Measurements from ENCODE around the gene CYB5D1. TPM values are rescaled to one million over a fixed set of nuclear protein-coding genes. Genes with fewer than 3 reads are reported as not detected.

The CYB5D1 gene
- total and polyA plus RNA-seq, 2 donors (not counting 1 experiment from before 2014, with no cell fraction given): 6.8 to 6.9 TPM

DNA sequence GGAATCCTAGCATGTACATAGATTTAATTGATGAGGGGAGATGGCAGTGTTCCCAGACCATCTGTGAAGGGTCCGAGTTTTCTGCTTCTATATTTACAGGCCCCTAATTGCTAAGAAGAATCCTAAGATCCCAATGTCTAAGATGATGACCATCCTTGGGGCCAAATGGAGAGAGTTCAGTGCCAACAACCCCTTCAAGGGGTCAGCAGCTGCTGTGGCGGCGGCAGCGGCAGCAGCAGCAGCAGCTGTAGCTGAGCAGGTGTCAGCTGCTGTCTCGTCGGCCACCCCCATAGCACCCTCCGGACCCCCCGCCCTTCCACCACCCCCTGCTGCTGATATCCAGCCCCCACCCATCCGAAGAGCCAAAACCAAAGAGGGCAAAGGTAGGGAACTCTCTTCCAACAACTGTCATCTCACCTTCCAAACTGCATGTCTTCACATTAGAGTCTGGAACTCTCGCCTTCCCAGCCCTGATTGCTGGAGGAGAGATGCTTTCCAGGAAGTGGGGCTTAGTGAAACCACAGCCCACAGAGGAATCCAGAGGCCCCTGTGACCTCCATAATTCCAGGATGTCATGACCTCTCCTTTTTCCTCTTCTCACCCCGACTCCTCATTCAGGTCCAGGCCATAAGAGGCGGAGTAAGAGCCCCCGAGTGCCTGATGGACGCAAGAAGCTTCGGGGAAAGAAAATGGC lies 35.5 kb downstream of the CYB5D1 start:
- Histone ChIP-seq H3K4me3 (replicated peaks in 1 of 4; ENCODE audit: control extremely low read depth in 1 of 4, insufficient read depth in 1 of 4, low read depth in 3 of 4, low read length in 4 of 4) (no peak overlapping the region), H3K9ac (ENCODE audit: insufficient read depth, low read length) (no peak overlapping the region), H3K36me3 (ENCODE audit: control insufficient read depth, insufficient read depth, low read length) (peaks cover 26% of the 10 kb centered on the region), H2AFZ (ENCODE audit: low read length) (no peak overlapping the region), H4K20me1 (ENCODE audit: control insufficient read depth, extremely low read depth, insufficient read depth, low read length) (no peaks in the 10 kb centered on the region), H3K4me2 (ENCODE audit: extremely low read depth, insufficient read depth, low read length) (no peak overlapping the region), H3K4me1 (ENCODE audit: control insufficient read depth, extremely low read depth, insufficient read depth, low read length) (peaks cover 9% of the 10 kb centered on the region), H3K9me3 (ENCODE audit: control insufficient read depth, insufficient read depth, low read depth, low read length) (no peaks in the 10 kb centered on the region), H3K79me2 (ENCODE audit: control insufficient read depth, insufficient read depth, low read length) (peaks cover 12% of the 10 kb centered on the region), H3K27me3 (ENCODE audit: control insufficient read depth, insufficient read depth, low read length) (no peaks in the 10 kb centered on the region), H3K27ac (ENCODE audit: insufficient read depth, low read length) (no peak overlapping the region)
- TF ChIP-seq, protein P1, sequence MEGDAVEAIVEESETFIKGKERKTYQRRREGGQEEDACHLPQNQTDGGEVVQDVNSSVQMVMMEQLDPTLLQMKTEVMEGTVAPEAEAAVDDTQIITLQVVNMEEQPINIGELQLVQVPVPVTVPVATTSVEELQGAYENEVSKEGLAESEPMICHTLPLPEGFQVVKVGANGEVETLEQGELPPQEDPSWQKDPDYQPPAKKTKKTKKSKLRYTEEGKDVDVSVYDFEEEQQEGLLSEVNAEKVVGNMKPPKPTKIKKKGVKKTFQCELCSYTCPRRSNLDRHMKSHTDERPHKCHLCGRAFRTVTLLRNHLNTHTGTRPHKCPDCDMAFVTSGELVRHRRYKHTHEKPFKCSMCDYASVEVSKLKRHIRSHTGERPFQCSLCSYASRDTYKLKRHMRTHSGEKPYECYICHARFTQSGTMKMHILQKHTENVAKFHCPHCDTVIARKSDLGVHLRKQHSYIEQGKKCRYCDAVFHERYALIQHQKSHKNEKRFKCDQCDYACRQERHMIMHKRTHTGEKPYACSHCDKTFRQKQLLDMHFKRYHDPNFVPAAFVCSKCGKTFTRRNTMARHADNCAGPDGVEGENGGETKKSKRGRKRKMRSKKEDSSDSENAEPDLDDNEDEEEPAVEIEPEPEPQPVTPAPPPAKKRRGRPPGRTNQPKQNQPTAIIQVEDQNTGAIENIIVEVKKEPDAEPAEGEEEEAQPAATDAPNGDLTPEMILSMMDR (conservative IDR thresholded peaks at IDR 0.05 in 1 of 2, IDR thresholded peaks at IDR 0.05 in 1 of 2; ENCODE audit: low read depth in 1 of 2, low read length in 2 of 2): no peak
- TF ChIP-seq EZH2 (IDR thresholded peaks at IDR 0.05; ENCODE audit: low read length, missing control alignments): no peak
- peak; percentile 8 to 38 for DNase-seq (ENCODE audit: low read depth in 2 of 2)

DNA sequence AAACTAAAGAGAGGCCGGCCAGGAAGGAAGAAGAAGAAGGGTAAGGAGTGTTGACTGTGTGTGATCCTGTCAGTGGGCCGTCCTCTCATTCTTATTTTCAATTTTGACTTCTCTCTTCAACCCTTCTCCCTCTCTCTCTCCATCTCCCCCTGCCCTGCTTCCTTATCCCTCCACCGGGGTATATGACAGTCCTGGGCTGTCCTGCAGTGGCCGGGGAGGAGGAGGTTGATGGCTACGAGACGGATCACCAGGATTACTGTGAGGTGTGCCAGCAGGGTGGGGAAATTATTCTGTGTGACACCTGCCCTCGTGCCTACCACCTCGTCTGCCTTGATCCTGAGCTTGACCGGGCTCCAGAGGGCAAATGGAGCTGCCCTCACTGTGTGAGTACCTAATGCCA lies 36.4 kb downstream of the CYB5D1 start:
- Histone ChIP-seq H3K27me3 (ENCODE audit: control insufficient read depth, insufficient read depth, low read length) (no peaks in the 10 kb centered on the region), H2AFZ (ENCODE audit: low read length) (no peak overlapping the region), H3K27ac (ENCODE audit: insufficient read depth, low read length) (no peak overlapping the region), H3K9ac (ENCODE audit: insufficient read depth, low read length) (no peak overlapping the region), H3K79me2 (ENCODE audit: control insufficient read depth, insufficient read depth, low read length) (peaks cover 7% of the 10 kb centered on the region), H3K9me3 (ENCODE audit: control insufficient read depth, insufficient read depth, low read depth, low read length) (no peaks in the 10 kb centered on the region), H4K20me1 (ENCODE audit: control insufficient read depth, extremely low read depth, insufficient read depth, low read length) (no peaks in the 10 kb centered on the region), H3K4me3 (replicated peaks in 1 of 4; ENCODE audit: control extremely low read depth in 1 of 4, insufficient read depth in 1 of 4, low read depth in 3 of 4, low read length in 4 of 4) (no peak overlapping the region), H3K4me2 (ENCODE audit: extremely low read depth, insufficient read depth, low read length) (no peak overlapping the region), H3K4me1 (ENCODE audit: control insufficient read depth, extremely low read depth, insufficient read depth, low read length) (peaks cover 5% of the 10 kb centered on the region), H3K36me3 (ENCODE audit: control insufficient read depth, insufficient read depth, low read length) (peaks cover 29% of the 10 kb centered on the region)
- no peak for TF ChIP-seq EZH2 (IDR thresholded peaks at IDR 0.05; ENCODE audit: low read length, missing control alignments)
- TF ChIP-seq, protein P1 (conservative IDR thresholded peaks at IDR 0.05 in 1 of 2, IDR thresholded peaks at IDR 0.05 in 1 of 2; ENCODE audit: low read depth in 1 of 2, low read length in 2 of 2): no peak
- no peak for DNase-seq (ENCODE audit: low read depth in 2 of 2)

DNA sequence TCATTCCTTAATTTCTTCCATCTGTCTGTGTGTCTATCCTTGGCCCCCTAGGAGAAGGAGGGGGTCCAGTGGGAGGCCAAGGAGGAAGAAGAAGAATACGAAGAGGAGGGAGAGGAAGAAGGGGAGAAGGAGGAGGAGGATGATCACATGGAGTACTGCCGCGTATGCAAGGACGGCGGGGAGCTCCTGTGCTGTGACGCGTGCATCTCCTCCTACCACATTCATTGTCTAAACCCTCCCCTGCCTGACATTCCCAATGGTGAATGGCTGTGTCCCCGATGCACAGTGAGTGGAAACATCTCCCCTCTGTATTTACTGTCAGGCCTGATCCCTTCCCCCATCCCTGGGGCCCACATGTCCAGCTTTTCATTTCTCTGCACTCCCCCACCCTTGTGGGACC lies 37.1 kb downstream of the CYB5D1 start:
- Histone ChIP-seq H4K20me1 (ENCODE audit: control insufficient read depth, extremely low read depth, insufficient read depth, low read length) (no peaks in the 10 kb centered on the region), H2AFZ (ENCODE audit: low read length) (no peak overlapping the region), H3K36me3 (ENCODE audit: control insufficient read depth, insufficient read depth, low read length) (peaks cover 31% of the 10 kb centered on the region), H3K9me3 (ENCODE audit: control insufficient read depth, insufficient read depth, low read depth, low read length) (no peaks in the 10 kb centered on the region), H3K4me2 (ENCODE audit: extremely low read depth, insufficient read depth, low read length) (no peak overlapping the region), H3K27ac (ENCODE audit: insufficient read depth, low read length) (no peak overlapping the region), H3K4me3 (replicated peaks in 1 of 4; ENCODE audit: control extremely low read depth in 1 of 4, insufficient read depth in 1 of 4, low read depth in 3 of 4, low read length in 4 of 4) (no peak overlapping the region), H3K9ac (ENCODE audit: insufficient read depth, low read length) (no peak overlapping the region), H3K27me3 (ENCODE audit: control insufficient read depth, insufficient read depth, low read length) (no peaks in the 10 kb centered on the region), H3K79me2 (ENCODE audit: control insufficient read depth, insufficient read depth, low read length) (peaks cover 2% of the 10 kb centered on the region), H3K4me1 (ENCODE audit: control insufficient read depth, extremely low read depth, insufficient read depth, low read length) (no peaks in the 10 kb centered on the region)
- no peak for DNase-seq (ENCODE audit: low read depth in 2 of 2)
- TF ChIP-seq, protein P1 (conservative IDR thresholded peaks at IDR 0.05 in 1 of 2, IDR thresholded peaks at IDR 0.05 in 1 of 2; ENCODE audit: low read depth in 1 of 2, low read length in 2 of 2): no peak
- TF ChIP-seq EZH2 (IDR thresholded peaks at IDR 0.05; ENCODE audit: low read length, missing control alignments): no peak

Measured in fibroblast of lung (primary cell).